Progenitor cell of endocrine pancreas (in vitro differentiated cells): Measurements from ENCODE around the gene NINJ2. TPM values are rescaled to one million over a fixed set of nuclear protein-coding genes. Genes with fewer than 3 reads are reported as not detected.
A peak's percentile ranks its signal among the peaks of the same experiment; 100 is the strongest.
"Not testable (repeated sequence)": the region's sequence is repeated elsewhere in the genome, so short reads cannot be mapped to it uniquely, and the experiment has no call there.

Experiments used
- DNase-seq: peaks from one replicate; pipeline ENCODE4 v3.0.0; 2021; ENCODE audit warnings: low spot score; ENCODE audit not compliant: unreplicated experiment
- H3K27ac Mint-ChIP-seq: 2 replicates; pipeline ENCODE4 v1.8.0; 2021; ENCODE audit warnings: mild to moderate bottlenecking, moderate library complexity, mixed read lengths
- H3K27me3 Mint-ChIP-seq: 2 replicates; pipeline ENCODE4 v1.8.0; 2021; ENCODE audit warnings: mixed read lengths
- H3K36me3 Mint-ChIP-seq: 2 replicates; pipeline ENCODE4 v1.8.0; 2022; ENCODE audit warnings: mixed read lengths; ENCODE audit not compliant: insufficient read depth
- H3K4me1 Mint-ChIP-seq: 2 replicates; pipeline ENCODE4 v1.8.0; 2021; ENCODE audit warnings: low read depth, mixed read lengths
- H3K4me3 Mint-ChIP-seq: 2 replicates; pipeline ENCODE4 v1.8.0; 2021; ENCODE audit warnings: low read depth, mild to moderate bottlenecking, moderate library complexity, mixed read lengths
- H3K9me3 Mint-ChIP-seq: 2 replicates; pipeline ENCODE4 v1.8.0; 2021; ENCODE audit warnings: low read depth, mixed read lengths
- CTCF ChIP-seq: fragments of 200-600 bp; sonication (generic); IDR thresholded peaks from one replicate; pipeline ENCODE4 v1.5.0; 2021; ENCODE audit warnings: antibody characterized with exemption, mild to moderate bottlenecking; ENCODE audit not compliant: unreplicated experiment
- long read RNA-seq: library from polyadenylated mRNA; unstranded; transcript quantifications from one replicate; pipeline ENCODE4 v2.0.0, GENCODE V29; 2020
- total RNA-seq: library from RNA; stranded (reverse); gene quantifications from 2 replicates; pipeline ENCODE4 v1.2.1, GENCODE V29; 2021

The NINJ2 gene
- 3.0 and 4.0 TPM in 2 replicates for total RNA-seq
- long read RNA-seq = 0 reads

- Mint-ChIP-seq H3K27ac (no peak within 1 kb of the TSS), H3K36me3 (no peaks in the 10 kb centered on the region), H3K9me3 (no peaks in the 10 kb centered on the region), H3K4me3 (no peak within 1 kb of the TSS), H3K27me3 (peaks cover 36% of the 10 kb centered on the region), H3K4me1 (peaks cover 11% of the 10 kb centered on the region)
- TF ChIP-seq CTCF = no peak
- no peak for DNase-seq
Measured at GRCh38 chr12:663293-663871, at the start of gene NINJ2. TSS of gene NINJ2 (minus strand) at chr12:663445. CDS start at chr12:663360, 85 bp downstream.

GRCh38 chr12:712172-712863, 49.1 kb upstream of the NINJ2 start:
- DNase-seq = no peak
- Mint-ChIP-seq H3K4me1 (peaks cover 5% of the 10 kb centered on the region), H3K9me3 (no peaks in the 10 kb centered on the region), H3K27me3 (peaks cover 6% of the 10 kb centered on the region), H3K27ac (peak overlapping the region; percentile 17), H3K4me3 (no peak overlapping the region), H3K36me3 (no peaks in the 10 kb centered on the region)
- TF ChIP-seq CTCF = no peak

- H3K27me3 Mint-ChIP-seq = peaks cover 2% of the 10 kb centered on the region
- H3K27ac Mint-ChIP-seq = no peak overlapping the region
- H3K36me3 Mint-ChIP-seq = no peaks in the 10 kb centered on the region
- peaks cover 5% of the 10 kb centered on the region for H3K4me1 Mint-ChIP-seq
- H3K4me3 Mint-ChIP-seq = no peak overlapping the region
- DNase-seq = no peak
- no peaks in the 10 kb centered on the region for H3K9me3 Mint-ChIP-seq
- no peak for TF ChIP-seq CTCF
Measured at GRCh38 chr12:709455-710020, 46.3 kb upstream of the NINJ2 start.

- H3K36me3 Mint-ChIP-seq, H3K4me1 Mint-ChIP-seq, H3K27ac Mint-ChIP-seq, H3K27me3 Mint-ChIP-seq, H3K4me3 Mint-ChIP-seq, H3K9me3 Mint-ChIP-seq, DNase-seq: not testable (repeated sequence)
Measured at GRCh38 chr12:708084-708483, 44.8 kb upstream of the NINJ2 start.

GRCh38 chr12:704516-705242, 41.4 kb upstream of the NINJ2 start:
- DNase-seq = no peak
- TF ChIP-seq CTCF = no peak
- no peaks in the 10 kb centered on the region for H3K36me3 Mint-ChIP-seq
- H3K4me1 Mint-ChIP-seq = no peaks in the 10 kb centered on the region
- no peak overlapping the region for H3K4me3 Mint-ChIP-seq
- H3K27me3 Mint-ChIP-seq = peaks cover 5% of the 10 kb centered on the region
- H3K9me3 Mint-ChIP-seq = no peaks in the 10 kb centered on the region
- no peak overlapping the region for H3K27ac Mint-ChIP-seq
